HG03442 (cell line): Measurements from ENCODE around the gene COG7.
"Not testable (repeated sequence)": the region's sequence is repeated elsewhere in the genome, so short reads cannot be mapped to it uniquely, and the experiment has no call there.

ENCODE experiments used
- ATAC-seq: cut with Tn5 transposase; IDR thresholded peaks from one replicate; pipeline ENCODE4 v1.9.1; 2021; ENCODE audit warnings: mild to moderate bottlenecking, moderate library complexity; ENCODE audit not compliant: unreplicated experiment

The COG7 gene

DNA sequence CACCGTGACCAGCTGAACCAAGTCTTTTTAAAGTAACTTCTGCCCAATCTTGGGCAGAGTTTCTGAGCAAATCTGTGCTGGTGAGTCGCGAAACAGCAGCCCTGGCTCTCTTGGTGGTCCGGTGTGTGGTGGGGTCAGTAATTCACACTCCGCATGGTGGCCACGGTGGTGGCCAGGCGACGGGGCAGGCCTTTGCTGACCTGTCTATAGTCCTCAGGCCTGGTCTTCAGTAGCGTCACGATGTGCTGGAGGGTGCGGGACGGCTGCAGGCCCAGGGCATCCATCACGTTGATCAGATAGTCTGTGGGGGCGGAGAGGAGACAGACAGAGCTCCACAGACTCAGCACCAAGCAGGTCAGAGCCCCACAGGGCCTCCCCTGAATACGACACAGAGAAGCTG lies 64.2 kb downstream of the COG7 start:
- ATAC-seq, result no peak

- ATAC-seq, result no peak
Measured at GRCh38 chr16:23387666-23388065, 65.3 kb downstream of the COG7 start.

- no peak for ATAC-seq
Measured at GRCh38 chr16:23385441-23385840, 67.5 kb downstream of the COG7 start.

- no peak for ATAC-seq
Measured at GRCh38 chr16:23384878-23385277, 68.1 kb downstream of the COG7 start.

DNA sequence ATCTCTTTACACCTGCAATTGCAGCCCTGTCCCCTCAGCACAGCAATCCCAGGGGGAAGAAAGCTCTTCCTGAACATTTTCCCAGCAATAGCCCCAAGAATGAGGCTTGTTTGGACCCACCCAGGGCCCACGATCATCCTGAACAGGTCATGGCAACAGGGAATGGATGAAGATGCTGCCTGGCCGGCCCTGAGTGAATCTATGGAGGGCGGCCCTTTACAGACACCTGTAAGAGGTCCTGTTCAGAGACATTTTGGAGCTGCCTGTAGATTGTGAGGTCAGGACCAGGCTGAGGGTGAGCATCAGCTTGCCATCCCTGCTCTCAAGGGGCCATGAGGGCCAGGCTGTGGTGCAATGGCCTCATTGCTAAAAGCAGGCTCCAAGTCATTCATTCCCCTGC lies 69.1 kb downstream of the COG7 start:
- no peak for ATAC-seq

GRCh38 chr16:23382279-23382678 lies 70.7 kb downstream of the COG7 start:
- ATAC-seq, result no peak

- not testable (repeated sequence) for ATAC-seq
Measured at GRCh38 chr16:23381702-23382101, 71.3 kb downstream of the COG7 start.

DNA sequence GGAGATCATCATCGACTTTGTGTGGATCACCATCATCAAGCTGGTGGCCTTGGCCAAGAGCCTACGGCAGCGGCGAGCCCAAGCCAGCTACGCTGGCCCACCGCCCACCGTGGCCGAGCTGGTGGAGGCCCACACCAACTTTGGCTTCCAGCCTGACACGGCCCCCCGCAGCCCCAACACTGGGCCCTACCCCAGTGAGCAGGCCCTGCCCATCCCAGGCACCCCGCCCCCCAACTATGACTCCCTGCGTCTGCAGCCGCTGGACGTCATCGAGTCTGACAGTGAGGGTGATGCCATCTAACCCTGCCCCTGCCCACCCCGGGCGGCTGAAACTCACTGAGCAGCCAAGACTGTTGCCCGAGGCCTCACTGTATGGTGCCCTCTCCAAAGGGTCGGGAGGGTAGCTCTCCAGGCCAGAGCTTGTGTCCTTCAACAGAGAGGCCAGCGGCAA lies 72.5 kb downstream of the COG7 start:
- ATAC-seq, result no peak

DNA sequence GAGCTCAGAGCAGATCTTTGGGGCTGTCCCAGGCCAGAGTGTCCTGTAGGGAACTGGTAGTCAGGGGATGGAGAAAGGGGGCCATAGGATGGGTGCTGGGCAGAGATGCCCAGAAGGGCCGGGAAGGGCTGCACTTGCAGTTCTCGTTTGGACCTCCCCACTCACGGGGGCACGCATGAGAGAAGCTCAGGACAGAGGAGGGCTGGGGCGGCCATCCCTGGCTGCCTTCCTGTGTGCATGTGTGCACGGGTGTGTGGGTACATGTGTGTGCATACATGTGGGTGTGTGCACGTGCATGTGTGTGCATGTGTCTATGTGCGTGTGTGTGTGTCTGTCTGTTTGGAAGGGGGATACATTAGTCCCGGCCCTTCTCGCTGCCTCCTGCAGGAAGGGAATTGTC lies 73.3 kb downstream of the COG7 start:
- ATAC-seq, result no peak

- no peak for ATAC-seq
Measured at GRCh38 chr16:23378921-23379320, 74.1 kb downstream of the COG7 start.

DNA sequence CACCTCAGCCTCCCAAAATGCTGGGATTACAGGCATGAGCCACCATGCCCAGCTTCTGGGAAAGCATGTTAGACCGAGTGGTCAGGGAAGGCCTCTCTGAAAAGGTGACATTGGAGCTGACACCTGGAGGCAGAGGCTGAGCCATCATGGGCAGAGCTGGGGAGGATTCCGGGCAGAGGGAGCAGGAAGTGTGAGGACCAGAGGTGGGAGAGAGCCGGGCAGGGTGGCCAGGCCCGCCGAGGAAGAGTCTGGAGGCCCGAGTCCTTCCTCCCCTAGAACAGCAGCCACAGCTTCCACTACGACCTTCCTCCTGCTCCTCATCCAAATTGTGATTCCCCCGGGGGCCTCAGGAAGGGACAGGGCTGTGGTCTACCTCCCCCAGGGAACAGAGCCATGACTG lies 74.7 kb downstream of the COG7 start:
- no peak for ATAC-seq

GRCh38 chr16:23377071-23377931 lies 75.7 kb downstream of the COG7 start:
- no peak for ATAC-seq

GRCh38 chr16:23375643-23376042 lies 77.3 kb downstream of the COG7 start:
- ATAC-seq, result no peak

DNA sequence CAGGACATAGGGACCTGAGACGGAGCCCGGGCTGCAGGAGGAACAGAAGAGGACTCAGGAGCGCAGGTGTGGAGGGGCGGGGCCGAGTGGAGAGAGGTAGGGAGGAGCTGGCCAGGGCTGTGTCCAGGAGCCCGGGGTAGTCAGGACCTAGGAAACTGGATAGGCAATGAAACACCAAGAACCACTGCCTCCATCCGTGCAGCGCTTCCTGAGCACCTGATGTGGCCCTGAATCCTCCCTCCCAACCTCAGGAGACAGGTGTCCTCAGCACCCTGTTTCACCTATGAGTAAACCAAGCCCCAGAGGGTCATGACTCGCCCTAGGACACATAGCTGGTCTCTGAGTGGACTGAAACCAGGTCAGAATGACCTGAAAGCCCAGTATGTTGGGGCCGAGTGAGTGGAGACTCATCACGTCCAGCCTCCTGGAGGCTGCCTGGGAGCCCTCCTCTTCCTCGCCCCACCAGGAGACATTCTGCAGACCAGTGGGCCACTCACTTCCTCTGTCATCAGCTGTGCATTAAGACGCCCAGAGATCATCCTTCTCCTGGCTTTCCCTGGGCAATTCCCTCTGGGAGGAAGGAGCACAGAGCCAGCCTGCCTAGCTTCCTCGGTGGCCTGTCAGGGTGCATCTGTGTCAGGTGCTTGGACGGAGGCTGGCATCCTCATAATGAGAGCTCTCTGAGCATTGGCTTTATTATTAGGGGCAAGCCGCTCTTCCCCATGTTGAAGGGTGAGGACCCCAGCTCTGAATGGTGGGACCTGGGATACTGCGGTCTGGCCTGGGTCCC lies 78.1 kb downstream of the COG7 start:
- ATAC-seq, result no peak

- ATAC-seq, result no peak
Measured at GRCh38 chr16:23373436-23374219, 79.4 kb downstream of the COG7 start.

GRCh38 chr16:23371368-23371767 lies 81.6 kb downstream of the COG7 start:
- no peak for ATAC-seq

- no peak for ATAC-seq
Measured at GRCh38 chr16:23369416-23369815, 83.6 kb downstream of the COG7 start.

GRCh38 chr16:23368469-23368868 lies 84.5 kb downstream of the COG7 start:
- ATAC-seq, result no peak

GRCh38 chr16:23367988-23368387 lies 85.0 kb downstream of the COG7 start:
- no peak for ATAC-seq

DNA sequence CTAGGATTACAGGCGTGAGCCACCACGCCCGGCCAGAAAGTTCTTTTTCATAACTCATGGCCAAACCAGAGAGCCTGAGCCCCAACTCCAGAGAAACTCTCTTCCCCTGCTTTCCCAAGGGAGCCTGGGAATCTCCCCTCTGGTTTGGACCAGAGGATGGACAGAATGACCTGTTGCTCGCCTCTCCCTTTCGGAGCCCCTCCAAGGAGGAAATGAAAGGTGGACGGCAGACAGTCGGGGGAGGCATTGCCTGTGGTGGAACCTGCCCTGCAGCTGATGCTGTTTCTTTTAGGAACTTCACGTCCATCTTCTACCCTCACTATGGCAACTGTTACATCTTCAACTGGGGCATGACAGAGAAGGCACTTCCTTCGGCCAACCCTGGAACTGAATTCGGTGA lies 85.4 kb downstream of the COG7 start:
- ATAC-seq, result no peak

DNA sequence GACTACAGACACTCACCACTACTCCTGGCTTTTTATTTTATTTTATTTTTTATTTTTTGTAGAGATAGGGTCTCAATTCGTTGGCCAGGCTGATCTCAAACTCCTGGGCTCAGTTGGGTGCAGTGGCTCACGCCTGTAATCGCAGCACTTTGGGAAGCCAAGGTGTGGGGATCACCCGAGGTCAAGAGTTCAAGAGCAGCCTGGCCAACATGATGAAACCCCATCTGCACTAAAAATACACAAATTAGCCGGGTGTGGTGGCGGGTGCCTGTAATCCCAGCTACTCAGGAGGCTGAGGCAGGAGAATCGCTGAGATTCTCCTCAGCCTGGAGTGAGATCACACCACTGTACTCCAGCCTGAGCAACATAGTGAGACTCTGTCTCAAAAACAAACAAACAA lies 86.6 kb downstream of the COG7 start:
- ATAC-seq, result not testable (repeated sequence)
